A204.1 (cell line): ENCODE measurements around the gene ATP2B2.
"Not testable (repeated sequence)": the region's sequence is repeated elsewhere in the genome, so short reads cannot be mapped to it uniquely, and the experiment has no call there.

ENCODE experiments used
- FAIRE-seq: peaks from 2 replicates; lab custom pipeline; 2012; peaks lifted over from hg19 to GRCh38; lab: Jason Lieb, UNC

ATP2B2 gene

DNA sequence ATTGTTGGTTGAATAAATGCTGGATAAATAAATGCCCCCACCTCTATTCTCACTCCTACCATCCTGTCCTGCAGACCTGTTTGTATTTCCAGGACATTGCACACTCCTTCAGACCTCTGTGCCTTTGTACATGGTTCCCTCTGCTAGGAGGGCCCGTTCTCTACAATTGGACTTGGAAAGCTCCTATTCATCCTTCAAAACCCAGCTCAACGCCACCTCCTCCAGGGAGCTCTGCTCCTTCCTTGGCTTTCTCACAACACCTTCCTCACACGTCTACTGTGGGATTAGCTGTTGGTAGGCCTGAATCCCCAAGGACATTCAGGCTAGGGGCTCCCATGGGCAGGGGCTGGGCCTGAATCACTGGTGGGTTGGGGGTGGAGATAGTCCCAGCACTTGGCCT lies 105.8 kb downstream of the ATP2B2 start:
- no peak for FAIRE-seq

- FAIRE-seq: no peak
Observed at GRCh38 chr3:10398341-10398740, 107.0 kb downstream of the ATP2B2 start.

- FAIRE-seq: no peak
Observed at GRCh38 chr3:10397879-10398278, 107.5 kb downstream of the ATP2B2 start.

DNA sequence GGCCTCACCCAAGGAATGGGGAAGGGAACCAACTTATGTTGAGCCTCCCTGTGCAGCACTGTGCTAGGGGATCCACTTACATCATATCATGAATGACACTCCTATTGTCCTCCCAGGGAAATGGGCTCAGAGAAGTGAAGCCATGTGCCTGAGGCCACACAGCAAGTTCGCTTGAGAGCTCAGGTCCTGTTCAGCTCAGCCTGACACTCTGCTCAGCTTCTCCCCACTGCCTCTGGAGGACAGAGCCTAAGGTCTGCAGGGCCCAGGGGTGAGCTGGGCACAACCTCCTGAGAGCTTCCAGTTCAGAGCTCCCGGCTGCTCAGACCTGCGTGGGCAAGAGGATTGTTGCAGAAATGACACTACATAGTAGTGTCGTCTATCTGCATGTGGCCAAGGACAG lies 108.5 kb downstream of the ATP2B2 start:
- FAIRE-seq: no peak

DNA sequence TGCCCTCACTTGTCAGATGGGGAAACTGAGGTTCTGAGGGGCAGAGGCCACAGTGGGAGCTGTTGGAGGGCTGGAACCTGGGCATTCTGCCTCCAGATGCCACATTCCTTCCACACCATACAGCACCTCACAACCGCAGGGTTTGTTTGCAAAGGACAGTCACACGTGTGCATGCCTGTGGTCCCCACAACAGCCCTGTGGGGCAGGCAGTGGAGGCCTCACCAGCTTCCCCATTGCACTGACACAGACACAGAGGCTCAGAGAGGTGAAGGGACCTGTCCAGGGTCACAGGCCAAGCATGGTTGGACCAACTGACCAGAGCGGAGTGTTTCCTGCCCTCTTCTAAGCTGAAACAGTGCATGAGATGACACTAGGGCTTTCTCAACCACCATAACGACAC lies 109.3 kb downstream of the ATP2B2 start:
- FAIRE-seq: no peak

DNA sequence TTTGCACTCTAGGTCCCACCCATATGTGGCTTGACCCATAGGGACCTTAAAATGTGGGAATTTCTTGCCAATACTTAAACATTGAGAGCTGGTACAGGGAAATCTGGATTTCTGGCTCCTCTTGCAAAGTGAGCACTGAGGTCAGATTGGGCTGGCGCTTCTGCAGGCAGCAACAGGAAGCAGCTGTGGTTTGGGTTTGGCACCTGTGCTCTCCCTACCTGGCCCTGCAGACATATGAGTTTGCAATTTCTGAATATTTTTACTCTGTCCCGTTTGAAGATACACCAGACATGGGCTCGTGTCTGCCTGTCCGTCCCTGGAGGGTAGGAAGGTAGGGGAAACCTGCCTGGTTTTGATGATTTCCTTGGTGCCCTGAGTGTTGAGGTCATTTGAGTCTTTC lies 109.7 kb downstream of the ATP2B2 start:
- FAIRE-seq: no peak

DNA sequence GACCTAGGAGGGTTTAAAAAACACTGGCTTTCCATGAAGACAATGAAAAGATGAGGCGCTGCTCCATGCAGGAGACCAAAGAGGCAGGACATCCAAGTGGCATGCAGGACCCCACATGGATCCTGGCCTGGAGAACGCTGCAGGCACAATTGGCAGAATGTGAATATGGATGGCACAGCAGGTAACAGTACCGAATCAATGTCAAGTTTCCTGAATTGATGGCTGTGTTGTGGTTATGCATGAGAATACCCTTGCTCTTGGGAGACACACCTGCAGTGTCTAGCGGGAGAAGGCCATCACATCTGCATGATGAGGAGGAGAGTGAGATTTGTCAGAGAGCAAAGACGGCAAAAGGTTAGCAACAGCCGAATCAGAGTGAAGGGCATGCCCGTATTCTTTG lies 110.2 kb downstream of the ATP2B2 start:
- no peak for FAIRE-seq

- FAIRE-seq: no peak
Observed at GRCh38 chr3:10394491-10395025, 110.8 kb downstream of the ATP2B2 start.

DNA sequence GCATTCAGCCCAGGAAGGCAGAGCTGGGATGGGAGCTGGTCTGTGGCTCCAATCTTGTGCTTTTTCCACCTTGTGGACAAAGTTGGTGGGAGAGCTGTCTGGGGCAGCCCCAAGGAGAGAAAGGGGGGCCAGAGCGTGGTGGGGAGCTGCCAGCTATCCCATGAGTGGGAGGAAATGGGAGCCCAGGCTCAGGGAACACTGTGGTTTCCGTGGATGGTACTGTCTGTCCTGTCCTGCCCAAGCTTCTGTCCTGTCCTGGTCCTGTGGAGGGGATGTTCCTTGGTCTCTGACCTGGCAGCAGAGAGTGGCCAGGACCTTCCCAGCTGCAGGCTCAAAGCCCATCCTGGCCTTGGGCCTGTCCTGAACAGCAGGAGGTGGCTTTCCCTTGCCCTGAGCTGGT lies 111.9 kb downstream of the ATP2B2 start:
- FAIRE-seq: no peak

- no peak for FAIRE-seq
Observed at GRCh38 chr3:10392906-10393461, 112.4 kb downstream of the ATP2B2 start.

GRCh38 chr3:10392244-10392643 lies 113.1 kb downstream of the ATP2B2 start:
- FAIRE-seq: no peak

- FAIRE-seq: no peak
Observed at GRCh38 chr3:10391391-10391790, 114.0 kb downstream of the ATP2B2 start.

DNA sequence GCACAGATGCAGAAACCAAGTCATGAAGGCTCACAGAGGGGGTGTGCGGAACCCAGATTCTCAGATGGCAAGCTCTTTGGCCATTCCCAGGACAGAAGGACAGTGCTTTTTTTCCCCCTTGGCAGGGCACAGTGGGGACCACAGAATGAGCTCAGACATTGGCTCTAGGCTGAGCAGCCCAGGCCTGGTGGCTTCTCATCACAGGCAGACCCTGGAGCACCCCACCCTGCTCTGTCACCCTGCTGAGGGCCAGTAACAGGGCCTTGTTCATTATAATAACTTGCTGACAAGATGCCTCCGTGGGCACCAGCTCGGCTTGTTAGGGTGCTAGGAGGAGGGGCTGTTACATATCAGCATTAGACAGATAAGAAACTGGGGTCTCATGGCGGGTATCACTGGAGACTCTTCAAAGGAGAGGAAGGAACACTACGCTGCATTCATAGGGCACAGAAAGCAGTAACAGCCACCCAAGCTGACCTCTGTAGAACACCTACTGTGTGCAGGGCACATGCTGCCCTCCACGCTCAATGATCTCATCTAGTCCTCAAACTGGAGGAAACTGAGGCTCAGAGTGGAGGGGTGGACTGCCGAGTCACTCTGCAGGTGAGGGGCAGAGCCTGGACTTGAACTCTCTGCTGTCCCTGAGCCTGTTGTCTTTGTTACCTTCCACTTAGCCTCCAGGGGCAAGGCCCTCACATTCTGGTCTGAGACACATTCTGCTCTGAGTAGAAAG lies 114.6 kb downstream of the ATP2B2 start:
- no peak for FAIRE-seq

- no peak for FAIRE-seq
Observed at GRCh38 chr3:10389995-10390394, 115.4 kb downstream of the ATP2B2 start.

- FAIRE-seq: no peak
Observed at GRCh38 chr3:10389339-10389738, 116.0 kb downstream of the ATP2B2 start.

DNA sequence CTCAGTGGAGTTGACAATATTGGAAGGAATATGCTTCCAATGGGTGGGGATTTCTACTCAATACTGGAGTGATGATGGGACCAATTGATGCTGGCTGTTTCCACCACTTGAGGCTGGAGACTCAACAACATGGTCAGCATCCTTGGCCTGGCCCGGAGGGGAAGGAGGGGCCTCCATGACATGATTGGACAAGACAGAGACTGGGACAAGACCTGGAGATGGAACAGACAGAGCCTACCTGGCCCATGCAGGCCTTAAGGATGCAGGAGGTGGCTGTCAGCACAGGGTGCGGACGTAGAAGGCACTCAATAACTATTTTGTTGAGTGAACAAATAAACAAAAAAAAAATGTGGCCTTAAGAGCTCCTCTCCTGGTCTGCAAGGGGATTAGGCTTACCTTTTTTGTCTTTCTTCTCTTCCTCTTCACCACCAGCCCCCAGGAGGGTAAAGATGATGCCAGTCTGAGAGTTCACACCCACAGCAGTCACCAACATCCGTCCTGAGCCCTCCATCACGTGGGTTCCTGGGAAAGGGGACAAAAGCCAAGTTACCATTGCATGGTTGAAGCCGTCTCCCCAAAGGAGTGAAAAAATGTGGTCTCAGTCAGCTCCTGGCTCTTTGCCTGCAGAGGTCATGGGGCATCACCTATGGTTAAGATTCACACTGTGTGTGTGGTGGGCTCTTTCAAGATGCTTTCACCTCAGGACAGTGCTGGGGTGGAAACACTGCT lies 117.3 kb downstream of the ATP2B2 start:
- no peak for FAIRE-seq

GRCh38 chr3:10386121-10386520 lies 119.3 kb downstream of the ATP2B2 start:
- no peak for FAIRE-seq

GRCh38 chr3:10384541-10385360 lies 120.6 kb downstream of the ATP2B2 start:
- no peak for FAIRE-seq

GRCh38 chr3:10383850-10384248 lies 121.5 kb downstream of the ATP2B2 start:
- no peak for FAIRE-seq

DNA sequence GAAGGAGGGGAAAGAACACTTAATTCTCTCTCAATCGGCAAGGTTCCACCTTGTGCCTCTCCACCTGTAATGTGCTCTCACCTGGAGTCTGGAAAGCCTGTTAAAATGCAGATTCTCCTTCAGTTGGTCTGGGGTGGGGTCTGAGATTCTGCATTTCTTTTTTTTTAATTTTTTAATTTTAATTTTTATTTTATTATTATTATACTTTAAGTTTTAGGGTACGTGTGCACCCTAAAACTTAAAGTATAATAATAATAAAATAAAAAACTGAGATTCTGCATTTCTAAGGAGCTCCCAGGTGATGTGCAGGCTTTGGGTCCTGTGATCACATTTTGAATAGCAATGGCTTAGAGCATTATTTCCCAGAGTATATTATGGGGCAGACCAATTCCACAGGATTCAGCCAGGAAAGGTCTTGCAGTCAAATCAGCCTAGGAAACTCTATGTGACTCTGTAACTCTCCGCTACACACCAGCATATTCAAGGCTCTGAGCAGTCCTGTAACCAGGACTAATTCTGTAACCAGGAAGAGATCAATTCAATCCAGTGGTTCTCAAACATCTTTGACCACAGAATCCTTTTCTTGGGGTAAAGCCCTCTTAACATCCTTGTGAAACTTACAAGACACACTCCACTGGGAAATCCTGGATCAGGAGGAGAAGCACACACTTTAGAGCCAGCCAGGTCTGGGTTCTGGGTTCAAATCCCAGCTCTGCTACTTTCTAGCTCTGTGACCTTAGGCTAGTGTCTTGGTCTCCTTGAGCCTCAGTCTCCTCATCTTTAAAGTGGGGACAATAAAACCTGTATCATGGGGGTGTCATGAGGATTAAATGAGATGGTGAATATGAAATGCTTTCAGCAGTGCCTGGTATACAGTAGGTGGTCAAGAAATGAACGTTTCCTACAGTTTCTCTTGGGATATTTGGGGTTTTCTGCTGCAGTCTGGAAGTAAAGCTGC lies 122.2 kb downstream of the ATP2B2 start:
- no peak for FAIRE-seq

DNA sequence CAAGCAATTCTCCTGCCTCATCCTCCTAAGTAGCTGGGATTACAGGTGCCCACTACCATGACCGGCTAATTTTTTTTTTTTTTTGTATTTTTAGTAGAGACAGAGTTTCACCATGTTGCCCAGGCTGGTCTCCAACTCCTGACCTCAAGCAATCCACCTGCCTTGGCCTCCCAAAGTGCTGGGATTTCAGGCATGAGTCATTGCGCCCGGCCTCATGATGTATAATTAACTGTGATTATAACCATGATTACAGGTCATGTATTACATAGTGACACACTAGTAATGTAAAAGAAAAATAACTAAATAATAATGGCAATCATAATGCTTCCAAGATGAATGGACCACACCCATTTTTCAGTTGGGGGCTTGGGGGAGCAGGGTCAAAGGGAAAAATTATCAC lies 122.9 kb downstream of the ATP2B2 start:
- not testable (repeated sequence) for FAIRE-seq
